AG09309 (cell line): ENCODE measurements around the gene S1PR4.

Source experiments
- DNase-seq: peaks from one replicate; pipeline ENCODE4 v3.0.0-alpha.2; 2010; ENCODE audit warnings: low read depth
- H3K4me3 ChIP-seq: 2 replicates; pipeline ENCODE4 v1.5.1; 2011; ENCODE audit warnings: mild to moderate bottlenecking, low read depth, low read length, moderate library complexity; ENCODE audit not compliant: control insufficient read depth
- TF ChIP-seq, protein P1 (sequence below): IDR thresholded peaks from 2 replicates; pipeline ENCODE4 v1.5.1; 2011; ENCODE audit warnings: mild to moderate bottlenecking, low read depth, low read length, inconsistent platforms; ENCODE audit not compliant: insufficient read depth, control insufficient read depth; ENCODE audit errors: missing control alignments

The S1PR4 gene

GRCh38 chr19:3203805-3204645, 25.5 kb downstream of the S1PR4 start:
- no peak overlapping the region for H3K4me3 ChIP-seq
- TF ChIP-seq, protein P1, sequence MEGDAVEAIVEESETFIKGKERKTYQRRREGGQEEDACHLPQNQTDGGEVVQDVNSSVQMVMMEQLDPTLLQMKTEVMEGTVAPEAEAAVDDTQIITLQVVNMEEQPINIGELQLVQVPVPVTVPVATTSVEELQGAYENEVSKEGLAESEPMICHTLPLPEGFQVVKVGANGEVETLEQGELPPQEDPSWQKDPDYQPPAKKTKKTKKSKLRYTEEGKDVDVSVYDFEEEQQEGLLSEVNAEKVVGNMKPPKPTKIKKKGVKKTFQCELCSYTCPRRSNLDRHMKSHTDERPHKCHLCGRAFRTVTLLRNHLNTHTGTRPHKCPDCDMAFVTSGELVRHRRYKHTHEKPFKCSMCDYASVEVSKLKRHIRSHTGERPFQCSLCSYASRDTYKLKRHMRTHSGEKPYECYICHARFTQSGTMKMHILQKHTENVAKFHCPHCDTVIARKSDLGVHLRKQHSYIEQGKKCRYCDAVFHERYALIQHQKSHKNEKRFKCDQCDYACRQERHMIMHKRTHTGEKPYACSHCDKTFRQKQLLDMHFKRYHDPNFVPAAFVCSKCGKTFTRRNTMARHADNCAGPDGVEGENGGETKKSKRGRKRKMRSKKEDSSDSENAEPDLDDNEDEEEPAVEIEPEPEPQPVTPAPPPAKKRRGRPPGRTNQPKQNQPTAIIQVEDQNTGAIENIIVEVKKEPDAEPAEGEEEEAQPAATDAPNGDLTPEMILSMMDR = no peak
- DNase-seq = no peak

GRCh38 chr19:3204646-3205275, 26.2 kb downstream of the S1PR4 start:
- DNase-seq = no peak
- TF ChIP-seq, protein P1 = no peak
- no peak overlapping the region for H3K4me3 ChIP-seq

GRCh38 chr19:3206216-3206953, 27.8 kb downstream of the S1PR4 start:
- DNase-seq = no peak
- TF ChIP-seq, protein P1 = no peak
- H3K4me3 ChIP-seq = no peak overlapping the region

DNA sequence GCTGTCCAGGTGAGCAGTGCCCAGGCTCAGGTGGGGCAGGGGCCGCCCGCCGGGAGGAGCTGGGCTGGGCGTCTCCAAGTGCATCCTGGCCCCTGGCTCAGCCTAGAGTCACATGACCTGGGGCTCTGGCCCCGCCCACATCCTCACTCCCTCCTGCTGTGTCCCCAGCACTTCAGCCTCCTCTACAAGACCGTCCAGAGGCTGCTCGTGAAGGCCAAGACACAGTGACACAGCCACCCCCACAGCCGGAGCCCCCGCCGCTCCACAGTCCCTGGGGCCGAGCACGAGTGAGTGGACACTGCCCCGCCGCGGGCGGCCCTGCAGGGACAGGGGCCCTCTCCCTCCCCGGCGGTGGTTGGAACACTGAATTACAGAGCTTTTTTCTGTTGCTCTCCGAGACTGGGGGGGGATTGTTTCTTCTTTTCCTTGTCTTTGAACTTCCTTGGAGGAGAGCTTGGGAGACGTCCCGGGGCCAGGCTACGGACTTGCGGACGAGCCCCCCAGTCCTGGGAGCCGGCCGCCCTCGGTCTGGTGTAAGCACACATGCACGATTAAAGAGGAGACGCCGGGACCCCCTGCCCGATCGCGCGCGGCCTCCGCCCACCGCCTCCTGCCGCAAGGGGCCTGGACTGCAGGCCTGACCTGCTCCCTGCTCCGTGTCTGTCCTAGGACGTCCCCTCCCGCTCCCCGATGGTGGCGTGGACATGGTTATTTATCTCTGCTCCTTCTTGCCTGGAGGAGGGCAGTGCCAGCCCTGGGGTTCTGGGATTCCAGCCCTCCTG, 29.1 kb downstream of the S1PR4 start:
- no peak overlapping the region for H3K4me3 ChIP-seq
- DNase-seq = no peak
- TF ChIP-seq, protein P1 = no peak

DNA sequence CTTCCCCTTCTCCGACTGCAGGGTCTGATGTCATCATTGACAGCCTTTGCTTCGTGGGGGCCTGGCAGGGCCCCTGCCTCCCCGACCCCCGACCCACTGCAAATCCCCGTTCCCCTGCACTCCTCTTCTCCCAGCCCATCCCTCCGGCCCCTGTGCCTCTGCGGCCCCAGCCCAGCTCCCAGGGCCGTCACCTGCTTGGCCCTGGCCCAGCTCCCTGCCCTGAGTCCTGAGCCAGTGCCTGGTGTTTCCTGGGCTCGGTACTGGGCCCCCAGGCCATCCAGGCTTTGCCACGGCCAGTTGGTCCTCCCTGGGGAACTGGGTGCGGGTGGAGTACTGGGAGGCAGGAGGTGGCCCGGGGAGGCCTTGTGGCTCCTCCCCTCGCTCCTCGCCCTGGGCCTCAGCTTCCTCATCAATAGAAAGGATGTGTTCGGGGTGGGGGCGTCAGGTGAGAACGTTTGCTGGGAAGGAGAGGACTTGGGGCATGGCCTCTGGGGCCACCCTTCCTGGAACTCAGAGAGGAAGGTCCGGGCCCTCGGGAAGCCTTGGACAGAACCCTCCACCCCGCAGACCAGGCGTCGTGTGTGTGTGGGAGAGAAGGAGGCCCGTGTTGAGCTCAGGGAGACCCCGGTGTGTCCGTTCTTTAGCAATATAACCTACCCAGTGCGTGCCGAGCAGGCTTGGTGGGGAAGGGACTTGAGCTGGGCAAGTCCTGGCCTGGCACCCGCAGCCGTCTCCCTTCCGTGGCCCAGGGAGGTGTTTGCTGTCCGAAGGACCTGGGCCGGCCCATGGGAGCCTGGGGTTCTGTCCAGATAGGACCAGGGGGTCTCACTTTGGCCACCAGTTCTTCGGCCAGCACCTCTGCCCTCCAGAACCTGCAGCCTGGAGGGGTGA, 30.0 kb downstream of the S1PR4 start:
- no peak for DNase-seq
- H3K4me3 ChIP-seq = no peak overlapping the region
- TF ChIP-seq, protein P1 = no peak
